Naive thymus-derived CD8-positive, alpha-beta T cell (primary cell): ENCODE data around the gene SPATA3. TPM values are rescaled to one million over a fixed set of nuclear protein-coding genes. Genes with fewer than 3 reads are reported as not detected.
A peak's percentile ranks its signal among the peaks of the same experiment; 100 is the strongest.

ENCODE experiments used
- ATAC-seq, 2 donors: fragments of 150-1000 bp; cut with Tn5 transposase in 1 of 2; sonication (Bioruptor Pico), chemical (Tn5 transposase) in 1 of 2; 1 replicate in 1 of 2; 2 replicates in 1 of 2; pipeline ENCODE4 v1.10.0; 2021; ENCODE audit warnings: mild to moderate bottlenecking in 2 of 2, moderate library complexity in 2 of 2
- POLR2A ChIA-PET: fragments of 350-600 bp; sonication (Branson Sonifier 250); formaldehyde crosslinking; loops from one replicate; lab custom pipeline; 2021; ENCODE audit warnings: antibody characterized with exemption; lab: Charles Lee
- DNase-seq, 10 donors: peaks; one replicate each; pipeline versions ENCODE4 v3.0.0 to v3.0.0-alpha.2; 2020 to 2022
- H3K27ac Mint-ChIP-seq, 10 donors: one replicate each; pipeline ENCODE4 v1.8.0; 2020 to 2022; ENCODE audit warnings: mild to moderate bottlenecking in 10 of 10, mixed read lengths in 10 of 10, moderate library complexity in 4 of 10, inconsistent platforms in 1 of 10
- H3K27me3 Mint-ChIP-seq, 5 donors: one replicate each; pipeline ENCODE4 v1.8.0; 2021 to 2022; ENCODE audit warnings: mixed read lengths in 5 of 5
- H3K36me3 Mint-ChIP-seq, 3 donors: one replicate each; pipeline ENCODE4 v1.8.0; 2020 to 2022; ENCODE audit warnings: mixed read lengths in 3 of 3, mild to moderate bottlenecking in 2 of 3, inconsistent platforms in 1 of 3
- H3K4me1 Mint-ChIP-seq, 4 donors: one replicate each; pipeline ENCODE4 v1.8.0; 2021 to 2022; ENCODE audit warnings: mixed read lengths in 4 of 4
- H3K4me3 Mint-ChIP-seq, 10 donors: one replicate each; pipeline ENCODE4 v1.8.0; 2020 to 2022; ENCODE audit warnings: mild to moderate bottlenecking in 10 of 10, mixed read lengths in 10 of 10, moderate library complexity in 6 of 10, inconsistent platforms in 1 of 10
- H3K9me3 Mint-ChIP-seq, 9 donors: one replicate each; pipeline ENCODE4 v1.8.0; 2020 to 2022; ENCODE audit warnings: mixed read lengths in 9 of 9, mild to moderate bottlenecking in 3 of 9, inconsistent platforms in 1 of 9, moderate library complexity in 1 of 9
- polyA plus RNA-seq, 3 donors: library from polyadenylated mRNA; unstranded; fragments of 300-500 nt; fragmentation: Illumina TruSeq; gene quantifications; one replicate each; pipeline ENCODE4 v1.2.3, GENCODE V29; 2021
- total RNA-seq, 8 experiments: library from RNA in 2 of 8; stranded (reverse) in 2 of 8; gene quantifications; one replicate each; pipeline ENCODE4 v1.2.3 and lab custom pipeline; 2021 to 2026

The SPATA3 gene
- total and polyA plus RNA-seq, 5 experiments from 2014 or later: not detected

GRCh38 chr2:231037731-231038482 is 42.0 kb downstream of the SPATA3 start:
- Mint-ChIP-seq H3K9me3 (no peaks in the 10 kb centered on the region), H3K4me1 (peaks cover 2 to 11% (median 7%) of the 10 kb centered on the region in 4 donors), H3K27ac (no peak overlapping the region), H3K27me3 (peaks cover 30 to 85% (median 62%) of the 10 kb centered on the region in 5 donors), H3K4me3 (peak overlapping the region in 9 of 10 donors; percentile 38 to 82 (median 63)), H3K36me3 (no peaks in the 10 kb centered on the region)
- POLR2A ChIA-PET: no interaction called here
- peak; percentile 52 to 76 for ATAC-seq
- no peak for DNase-seq

- ATAC-seq: no peak
- peaks cover 2 to 11% (median 7%) of the 10 kb centered on the region in 4 donors for H3K4me1 Mint-ChIP-seq
- DNase-seq: no peak
- H3K36me3 Mint-ChIP-seq: no peaks in the 10 kb centered on the region
- POLR2A ChIA-PET: interaction anchor here (1.0 kb wide), 1 partner anchor 8 kb away, joined by 4 read pairs; no protein-coding TSS in a partner anchor
- no peaks in the 10 kb centered on the region for H3K9me3 Mint-ChIP-seq
- peak overlapping the region; percentile 38 to 82 (median 62) for H3K4me3 Mint-ChIP-seq
- peaks cover 29 to 77% (median 61%) of the 10 kb centered on the region in 5 donors for H3K27me3 Mint-ChIP-seq
- H3K27ac Mint-ChIP-seq: no peak overlapping the region
Observed at GRCh38 chr2:231038483-231039293, 42.8 kb downstream of the SPATA3 start.

- peaks cover 29 to 71% (median 55%) of the 10 kb centered on the region in 5 donors for H3K27me3 Mint-ChIP-seq
- POLR2A ChIA-PET: interaction anchor here (1.0 kb wide), 1 partner anchor 8 kb away, joined by 4 read pairs; no protein-coding TSS in a partner anchor
- peak overlapping the region in 1 of 10 donors; percentile 40 for H3K27ac Mint-ChIP-seq
- no peaks in the 10 kb centered on the region for H3K9me3 Mint-ChIP-seq
- peak overlapping the region in 1 of 10 donors; percentile 47 for H3K4me3 Mint-ChIP-seq
- no peaks in the 10 kb centered on the region for H3K36me3 Mint-ChIP-seq
- DNase-seq: no peak
- peaks cover 2 to 10% (median 7%) of the 10 kb centered on the region in 4 donors for H3K4me1 Mint-ChIP-seq
- ATAC-seq: no peak
Observed at GRCh38 chr2:231039294-231039664, 43.4 kb downstream of the SPATA3 start.

GRCh38 chr2:231039821-231040364 is 44.0 kb downstream of the SPATA3 start:
- no peak for ATAC-seq
- Mint-ChIP-seq H3K9me3 (no peaks in the 10 kb centered on the region), H3K27me3 (peaks cover 29 to 68% (median 50%) of the 10 kb centered on the region in 5 donors), H3K36me3 (no peaks in the 10 kb centered on the region), H3K27ac (peak overlapping the region in 1 of 10 donors; percentile 56), H3K4me3 (peak overlapping the region in 1 of 10 donors; percentile 2), H3K4me1 (peaks cover 2 to 7% (median 7%) of the 10 kb centered on the region in 4 donors)
- POLR2A ChIA-PET: interaction anchor here (0.7 to 1.0 kb wide), 2 partner anchors 9 to 221 kb away, joined by 4 read pairs; no protein-coding TSS in a partner anchor
- DNase-seq: no peak

- no peaks in the 10 kb centered on the region for H3K9me3 Mint-ChIP-seq
- POLR2A ChIA-PET: no interaction called here
- H3K27me3 Mint-ChIP-seq: peaks cover 25 to 56% (median 45%) of the 10 kb centered on the region in 5 donors
- peaks cover 2 to 7% (median 7%) of the 10 kb centered on the region in 4 donors for H3K4me1 Mint-ChIP-seq
- H3K4me3 Mint-ChIP-seq: no peak overlapping the region
- H3K27ac Mint-ChIP-seq: no peak overlapping the region
- no peaks in the 10 kb centered on the region for H3K36me3 Mint-ChIP-seq
- no peak for DNase-seq
- ATAC-seq: no peak
Observed at GRCh38 chr2:231041061-231041689, 45.3 kb downstream of the SPATA3 start.

- no peak for DNase-seq
- no peak overlapping the region for H3K4me3 Mint-ChIP-seq
- no peak overlapping the region for H3K27ac Mint-ChIP-seq
- no peaks in the 10 kb centered on the region for H3K4me1 Mint-ChIP-seq
- H3K9me3 Mint-ChIP-seq: no peaks in the 10 kb centered on the region
- ATAC-seq: no peak
- POLR2A ChIA-PET: no interaction called here
- no peaks in the 10 kb centered on the region for H3K36me3 Mint-ChIP-seq
- peaks cover 17 to 43% (median 39%) of the 10 kb centered on the region in 5 donors for H3K27me3 Mint-ChIP-seq
Observed at GRCh38 chr2:231043796-231044195, 47.9 kb downstream of the SPATA3 start.

- DNase-seq (no peak), ATAC-seq (no peak)
- Mint-ChIP-seq H3K4me3 (no peak overlapping the region), H3K36me3 (no peaks in the 10 kb centered on the region), H3K27ac (no peak overlapping the region), H3K27me3 (peaks cover 1 to 26% (median 12%) of the 10 kb centered on the region in 5 donors), H3K4me1 (peaks cover 0 to 4% (median 0%) of the 10 kb centered on the region in 4 donors), H3K9me3 (no peaks in the 10 kb centered on the region)
- POLR2A ChIA-PET: no interaction called here
Observed at GRCh38 chr2:231046916-231047273, 51.0 kb downstream of the SPATA3 start.

GRCh38 chr2:231047274-231047922 is 51.5 kb downstream of the SPATA3 start:
- Mint-ChIP-seq H3K4me3 (no peak overlapping the region), H3K4me1 (peaks cover 1 to 7% (median 3%) of the 10 kb centered on the region in 4 donors), H3K9me3 (no peaks in the 10 kb centered on the region), H3K27me3 (peaks cover 0 to 22% (median 7%) of the 10 kb centered on the region in 5 donors), H3K27ac (no peak overlapping the region), H3K36me3 (no peaks in the 10 kb centered on the region)
- POLR2A ChIA-PET: no interaction called here
- DNase-seq: no peak
- ATAC-seq: no peak

GRCh38 chr2:231047923-231048915 is 52.3 kb downstream of the SPATA3 start:
- H3K4me3 Mint-ChIP-seq: no peak overlapping the region
- no peaks in the 10 kb centered on the region for H3K9me3 Mint-ChIP-seq
- ATAC-seq: no peak
- peaks cover 0 to 21% (median 9%) of the 10 kb centered on the region in 5 donors for H3K27me3 Mint-ChIP-seq
- peaks cover 5 to 16% (median 11%) of the 10 kb centered on the region in 4 donors for H3K4me1 Mint-ChIP-seq
- POLR2A ChIA-PET: no interaction called here
- H3K36me3 Mint-ChIP-seq: no peaks in the 10 kb centered on the region
- H3K27ac Mint-ChIP-seq: no peak overlapping the region
- no peak for DNase-seq

- no peak for DNase-seq
- Mint-ChIP-seq H3K4me1 (peaks cover 10 to 26% (median 21%) of the 10 kb centered on the region in 4 donors), H3K4me3 (no peak overlapping the region), H3K27ac (no peak overlapping the region), H3K9me3 (no peaks in the 10 kb centered on the region), H3K36me3 (no peaks in the 10 kb centered on the region), H3K27me3 (peaks cover 0 to 29% (median 13%) of the 10 kb centered on the region in 5 donors)
- ATAC-seq: no peak
- POLR2A ChIA-PET: interaction anchor here (0.6 kb wide), 1 partner anchor 320 kb away, joined by 4 read pairs; no protein-coding TSS in a partner anchor
Observed at GRCh38 chr2:231049286-231050017, 53.5 kb downstream of the SPATA3 start.
